Hematopoietic multipotent progenitor cell (in vitro differentiated cells): ENCODE results near the gene TRIM32. TPM values are rescaled to one million over a fixed set of nuclear protein-coding genes. Genes with fewer than 3 reads are reported as not detected.

ENCODE experiments used
- DNase-seq, 3 donors: peaks; one replicate each; pipeline ENCODE4 v3.0.0-alpha.2; 2011 to 2015; ENCODE audit warnings: low read depth in 2 of 3, low spot score in 2 of 3
- total RNA-seq: library from RNA; depleted of rRNA; stranded (reverse); fragments of >200 nt; gene quantifications from one replicate; pipeline ENCODE4 v1.2.3, GENCODE V29; 2012

Gene TRIM32
- total RNA-seq, 1 donor = 12.1 TPM

- DNase-seq = no peak
Measured at GRCh38 chr9:116704470-116704869, 17.4 kb downstream of the TRIM32 start.

GRCh38 chr9:116705531-116705930 lies 18.4 kb downstream of the TRIM32 start:
- no peak for DNase-seq

GRCh38 chr9:116706310-116707290 lies 19.5 kb downstream of the TRIM32 start:
- no peak for DNase-seq

GRCh38 chr9:116712781-116713180 lies 25.7 kb downstream of the TRIM32 start:
- no peak for DNase-seq

GRCh38 chr9:116713271-116713670 lies 26.2 kb downstream of the TRIM32 start:
- DNase-seq = no peak

GRCh38 chr9:116715751-116716150 lies 28.6 kb downstream of the TRIM32 start:
- no peak for DNase-seq

GRCh38 chr9:116716438-116716837 lies 29.3 kb downstream of the TRIM32 start:
- no peak for DNase-seq

- no peak for DNase-seq
Measured at GRCh38 chr9:116717150-116717549, 30.0 kb downstream of the TRIM32 start.

GRCh38 chr9:116718111-116718510 lies 31.0 kb downstream of the TRIM32 start:
- no peak for DNase-seq

- no peak for DNase-seq
Measured at GRCh38 chr9:116720111-116720510, 33.0 kb downstream of the TRIM32 start.

- DNase-seq = no peak
Measured at GRCh38 chr9:116721411-116721810, 34.3 kb downstream of the TRIM32 start.

GRCh38 chr9:116721944-116722343 lies 34.8 kb downstream of the TRIM32 start:
- DNase-seq = no peak

- DNase-seq = no peak
Measured at GRCh38 chr9:116724123-116724522, 37.0 kb downstream of the TRIM32 start.

- DNase-seq = no peak
Measured at GRCh38 chr9:116726602-116727001, 39.5 kb downstream of the TRIM32 start.

GRCh38 chr9:116733010-116733641 lies 46.0 kb downstream of the TRIM32 start:
- DNase-seq = no peak

- DNase-seq = no peak
Measured at GRCh38 chr9:116736399-116737151, 49.5 kb downstream of the TRIM32 start.

GRCh38 chr9:116737152-116737546 lies 50.0 kb downstream of the TRIM32 start:
- peak in 2 of 3 donors; percentile 57 to 79 for DNase-seq

GRCh38 chr9:116741086-116741740 lies 54.1 kb downstream of the TRIM32 start:
- no peak for DNase-seq

- DNase-seq = no peak
Measured at GRCh38 chr9:116741742-116742141, 54.6 kb downstream of the TRIM32 start.

GRCh38 chr9:116749176-116749575 lies 62.1 kb downstream of the TRIM32 start:
- DNase-seq = no peak

- DNase-seq = no peak
Measured at GRCh38 chr9:116749772-116750171, 62.7 kb downstream of the TRIM32 start.
